ENCODE measurements around the gene MAP3K21. TPM values are rescaled to one million over a fixed set of nuclear protein-coding genes. Genes with fewer than 3 reads are reported as not detected.

Gene MAP3K21
- 1.1 and 3.7 TPM in 2 replicates for total RNA-seq

GRCh38 chr1:233327651-233328141 lies at the start of gene MAP3K21:
TSS of gene MAP3K21 (plus strand) at chr1:233327724. CDS start at chr1:233328029, 305 bp downstream.

GRCh38 chr1:233295237-233295974 lies 32.1 kb upstream of the MAP3K21 start, which contains the start of gene PCNX2:
TSS of gene PCNX2 (minus strand) at chr1:233295725. CDS start at chr1:233295478, 247 bp downstream.

Other genes with a start within 250 kb of the MAP3K21 start
- 42.6 and 70.0 TPM in 2 replicates for gene PCNX2, start 32.0 kb upstream of the MAP3K21 start, total RNA-seq

Data from subcutaneous preadipocyte (primary cell).